NOMO-1 treated with DMSO at 0.1 percent for 48 hours (cell line): ENCODE results near the gene ADPRM.
"Not testable (repeated sequence)": the region's sequence is repeated elsewhere in the genome, so short reads cannot be mapped to it uniquely, and the experiment has no call there.

Experiments
- DNase-seq: peaks from one replicate; lab custom pipeline; 2025; ENCODE audit not compliant: unreplicated experiment; lab: John Stamatoyannopoulos, UW

Gene ADPRM

GRCh38 chr17:10697092-10698081 lies at the start of gene ADPRM, which contains the start of gene SCO1:
TSS of gene ADPRM (plus strand) at chr17:10697594. CDS start at chr17:10704927, 7,333 bp downstream.
TSS of gene SCO1 (minus strand) at chr17:10697533. CDS start at chr17:10697507, 26 bp downstream.
- DNase-seq: peak; percentile 94

- DNase-seq: no peak
Measured at GRCh38 chr17:10648381-10648780, 49.0 kb upstream of the ADPRM start.

DNA sequence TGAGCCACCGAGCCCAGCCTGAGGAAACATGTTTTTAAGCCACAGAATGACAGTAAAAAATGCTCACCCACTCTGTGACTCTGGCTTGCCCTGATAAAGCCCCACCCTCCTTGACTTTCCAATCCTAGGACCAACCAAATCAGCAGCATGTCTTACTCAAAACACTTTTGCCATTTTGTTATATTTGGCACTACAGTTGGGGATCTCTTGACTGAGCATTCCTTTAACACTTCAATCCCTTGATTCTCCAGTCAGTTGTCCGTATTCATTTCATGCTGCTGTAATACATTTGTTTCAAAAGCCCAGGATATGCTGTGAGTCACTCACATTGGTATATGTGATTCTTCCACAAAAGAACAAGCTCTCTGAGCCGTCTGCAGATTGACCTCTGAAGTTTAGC lies 48.4 kb upstream of the ADPRM start:
- no peak for DNase-seq

DNA sequence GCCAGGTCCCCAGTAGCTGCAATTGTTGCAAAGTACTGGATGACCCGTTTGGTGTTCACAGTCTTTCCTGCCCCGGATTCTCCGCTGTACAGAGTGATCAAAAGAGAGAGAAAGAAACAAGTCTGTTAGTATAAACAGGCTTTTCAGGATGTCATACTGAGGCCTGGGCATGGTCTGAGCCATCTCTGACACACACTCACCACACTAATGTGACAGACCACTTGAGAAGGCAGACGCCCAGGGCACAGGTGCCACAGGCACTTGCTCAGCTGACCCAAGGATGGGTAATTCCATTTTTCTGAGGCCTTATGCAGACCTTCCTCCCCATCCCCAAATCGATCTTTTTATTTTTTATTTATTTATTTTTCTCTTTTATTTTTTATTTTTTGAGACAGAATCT lies 47.8 kb upstream of the ADPRM start:
- DNase-seq: no peak

DNA sequence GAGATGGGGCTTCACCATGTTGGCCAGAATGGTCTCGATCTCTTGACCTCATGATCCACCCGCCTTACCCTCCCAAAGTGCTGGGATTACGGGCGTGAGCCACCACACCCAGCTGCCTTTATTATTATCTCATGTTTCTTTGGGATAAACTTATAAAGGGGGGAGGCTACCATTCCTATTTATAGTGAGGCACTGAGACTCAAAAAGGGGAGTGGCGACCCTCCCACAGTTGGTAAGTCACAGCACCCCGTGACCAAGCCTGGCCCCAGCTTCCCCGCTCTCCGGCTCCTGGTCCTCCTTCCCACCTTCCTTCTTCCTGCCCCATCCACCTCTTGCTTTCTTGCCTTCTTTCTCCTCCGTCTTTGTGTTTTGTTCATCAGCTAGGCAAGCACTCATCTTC lies 45.5 kb upstream of the ADPRM start:
- DNase-seq: no peak

GRCh38 chr17:10652984-10653659 lies 44.3 kb upstream of the ADPRM start:
- no peak for DNase-seq

- DNase-seq: no peak
Measured at GRCh38 chr17:10653987-10654386, 43.4 kb upstream of the ADPRM start.

- no peak for DNase-seq
Measured at GRCh38 chr17:10657148-10657547, 40.2 kb upstream of the ADPRM start, which contains the start of gene MYH3. TSS of gene MYH3 (minus strand) at chr17:10657309. CDS start at chr17:10655064, 2,245 bp downstream.

DNA sequence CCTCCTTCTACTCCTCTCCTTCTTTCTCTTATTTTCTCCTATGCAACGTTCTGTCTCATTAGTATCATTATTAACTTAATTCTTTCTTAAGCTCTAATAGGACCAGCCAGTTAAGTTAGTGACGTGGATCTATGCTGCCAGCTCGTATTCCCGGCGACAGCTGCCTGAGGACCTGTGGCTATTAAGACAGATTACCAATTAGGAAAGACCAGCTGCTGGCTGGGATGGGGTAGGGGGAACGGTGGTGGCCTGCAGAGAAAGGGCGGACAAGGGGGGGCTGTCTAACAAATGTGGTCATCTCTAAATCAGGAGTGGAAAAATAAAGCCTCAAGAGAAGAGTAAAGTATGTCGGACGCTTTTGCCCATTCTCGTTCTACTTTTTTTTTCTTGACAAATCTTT lies 39.5 kb upstream of the ADPRM start:
- no peak for DNase-seq

GRCh38 chr17:10661437-10661836 lies 36.0 kb upstream of the ADPRM start:
- DNase-seq: no peak

DNA sequence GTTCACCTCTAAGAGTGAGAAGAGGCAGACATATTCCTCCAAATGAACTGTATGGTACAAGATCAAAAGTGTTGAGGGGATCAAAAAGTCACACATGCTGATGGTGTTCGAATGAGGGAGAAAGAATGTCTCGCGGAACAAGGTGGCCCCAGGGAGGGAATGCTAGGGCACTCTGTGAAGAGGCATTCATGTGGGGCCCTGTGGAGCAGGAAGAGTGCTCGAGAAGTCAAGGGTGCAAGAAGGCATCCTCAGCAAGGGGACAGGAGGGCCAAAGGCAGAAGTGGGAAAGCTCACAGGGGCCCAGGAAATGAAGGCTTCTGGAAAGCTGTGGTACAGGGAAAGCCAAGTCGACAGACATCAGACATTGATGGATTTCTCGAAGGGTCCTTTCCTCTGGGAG lies 34.2 kb upstream of the ADPRM start:
- DNase-seq: no peak

DNA sequence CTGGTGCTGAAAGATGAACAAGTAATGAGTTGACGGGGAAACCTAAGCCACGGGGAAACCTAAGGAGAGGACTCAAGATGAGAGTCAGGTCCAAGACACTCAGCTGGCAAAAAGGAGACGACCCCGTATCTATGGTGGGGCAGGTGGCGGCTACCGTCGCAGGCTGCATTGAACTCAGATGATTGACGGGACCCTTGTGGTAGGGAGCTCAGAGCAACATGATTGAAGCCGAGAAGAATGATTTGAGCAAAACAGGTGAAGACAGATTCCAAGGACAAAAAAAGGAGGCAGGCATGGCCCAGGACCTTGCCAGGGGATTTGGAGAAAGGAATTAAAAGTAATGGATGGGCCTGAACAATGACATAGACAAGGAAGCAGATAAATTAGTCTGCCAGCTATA lies 32.8 kb upstream of the ADPRM start:
- DNase-seq: no peak

GRCh38 chr17:10666906-10667305 lies 30.5 kb upstream of the ADPRM start:
- DNase-seq: no peak

DNA sequence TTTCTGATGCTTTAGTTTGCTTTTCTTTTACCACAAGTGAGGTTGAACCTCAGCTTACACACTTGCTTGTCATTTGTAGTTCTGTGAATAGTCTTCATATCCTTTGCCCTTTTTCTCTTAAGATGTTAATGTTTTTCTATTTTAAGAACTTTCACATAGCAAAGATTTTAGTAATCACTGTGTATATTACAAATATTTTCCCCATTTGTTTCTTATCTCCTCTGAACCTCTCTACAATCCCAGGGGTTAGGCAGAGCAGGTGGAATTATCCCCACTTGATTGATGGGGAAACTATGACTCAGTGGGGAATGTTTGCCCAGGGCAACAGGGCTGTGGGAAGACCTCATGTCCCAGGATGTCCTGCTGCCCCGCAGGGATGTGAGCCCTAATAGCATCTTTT lies 28.6 kb upstream of the ADPRM start:
- no peak for DNase-seq

DNA sequence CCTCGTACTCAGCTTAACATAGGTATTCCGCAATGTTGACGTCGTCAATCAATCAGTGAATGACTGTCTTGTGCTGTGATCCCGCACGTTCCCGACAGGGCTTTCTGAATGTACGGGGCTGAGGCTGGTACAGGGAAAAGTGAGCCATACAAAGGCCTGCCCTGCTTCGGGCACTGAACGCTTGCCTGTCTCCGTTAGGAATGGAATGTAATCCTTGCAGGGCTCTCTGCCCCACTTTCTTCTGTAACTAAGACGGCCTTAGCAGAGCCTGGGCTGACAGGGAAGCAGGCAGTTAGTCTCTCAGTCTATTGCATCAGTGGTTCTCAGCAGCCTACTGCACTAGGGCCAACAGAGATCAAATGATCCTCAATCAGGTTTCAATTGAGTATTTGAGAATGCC lies 24.1 kb upstream of the ADPRM start:
- DNase-seq: no peak

DNA sequence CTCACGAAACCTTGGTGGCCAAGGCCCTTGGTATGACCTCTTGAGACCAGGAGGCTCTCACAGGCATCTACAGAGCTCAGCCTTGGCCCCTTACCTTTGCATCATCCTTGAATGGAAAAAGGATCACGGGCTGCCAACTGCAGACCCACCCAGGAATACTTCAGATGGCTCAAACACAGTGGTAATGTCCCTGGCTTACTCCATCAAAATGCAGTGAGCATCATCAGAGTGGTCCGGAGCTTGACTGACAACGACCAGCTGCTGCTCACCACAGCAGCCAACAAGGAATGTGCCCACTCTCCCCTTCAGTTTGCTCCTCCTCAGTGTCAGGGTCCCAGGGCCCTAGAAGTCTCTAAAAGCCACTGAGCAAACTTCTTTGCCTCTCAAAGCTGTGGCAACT lies 22.7 kb upstream of the ADPRM start:
- DNase-seq: no peak

- DNase-seq: no peak
Measured at GRCh38 chr17:10681866-10682446, 15.4 kb upstream of the ADPRM start.

GRCh38 chr17:10683853-10684252 lies 13.5 kb upstream of the ADPRM start:
- DNase-seq: no peak

DNA sequence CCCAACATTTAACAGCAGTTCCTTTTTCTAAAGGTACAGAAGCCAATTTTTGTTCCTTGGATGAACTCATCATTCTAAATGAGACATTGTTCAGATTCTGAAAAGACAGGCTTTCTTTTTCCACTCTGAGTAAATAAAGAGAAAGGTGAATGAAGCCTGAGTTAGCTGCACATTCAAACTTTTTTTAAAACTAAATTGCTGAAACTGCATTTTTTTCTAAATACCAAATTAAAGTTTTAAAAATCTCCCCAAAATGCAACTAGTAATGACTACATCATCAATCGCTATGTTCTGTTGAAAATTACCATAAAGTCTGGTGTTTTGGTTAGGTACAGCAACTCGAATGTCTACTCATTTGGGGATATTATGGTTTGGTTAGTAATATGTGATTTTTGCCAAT lies 9.9 kb upstream of the ADPRM start:
- DNase-seq: no peak

GRCh38 chr17:10695875-10696407 lies 1.5 kb upstream of the ADPRM start:
- not testable (repeated sequence) for DNase-seq

GRCh38 chr17:10698096-10698818 lies 863 bp downstream of the ADPRM start:
- DNase-seq: peak; percentile 44
